ENCODE data around the gene CAMK1D.

- no peak for TF ChIP-seq ARNTL (CRISPR knock-in tag; IDR thresholded peaks at IDR 0.05; ENCODE audit: borderline replicate concordance, low read depth)
- no peak for TF ChIP-seq CREB5 (CRISPR knock-in tag; IDR thresholded peaks at IDR 0.05; ENCODE audit: low read depth)
- TF ChIP-seq ZNF70 (CRISPR knock-in tag; IDR thresholded peaks at IDR 0.05): no peak
- no peak for TF ChIP-seq ZFP30 (CRISPR knock-in tag; IDR thresholded peaks at IDR 0.05)
- TF ChIP-seq, protein P1, sequence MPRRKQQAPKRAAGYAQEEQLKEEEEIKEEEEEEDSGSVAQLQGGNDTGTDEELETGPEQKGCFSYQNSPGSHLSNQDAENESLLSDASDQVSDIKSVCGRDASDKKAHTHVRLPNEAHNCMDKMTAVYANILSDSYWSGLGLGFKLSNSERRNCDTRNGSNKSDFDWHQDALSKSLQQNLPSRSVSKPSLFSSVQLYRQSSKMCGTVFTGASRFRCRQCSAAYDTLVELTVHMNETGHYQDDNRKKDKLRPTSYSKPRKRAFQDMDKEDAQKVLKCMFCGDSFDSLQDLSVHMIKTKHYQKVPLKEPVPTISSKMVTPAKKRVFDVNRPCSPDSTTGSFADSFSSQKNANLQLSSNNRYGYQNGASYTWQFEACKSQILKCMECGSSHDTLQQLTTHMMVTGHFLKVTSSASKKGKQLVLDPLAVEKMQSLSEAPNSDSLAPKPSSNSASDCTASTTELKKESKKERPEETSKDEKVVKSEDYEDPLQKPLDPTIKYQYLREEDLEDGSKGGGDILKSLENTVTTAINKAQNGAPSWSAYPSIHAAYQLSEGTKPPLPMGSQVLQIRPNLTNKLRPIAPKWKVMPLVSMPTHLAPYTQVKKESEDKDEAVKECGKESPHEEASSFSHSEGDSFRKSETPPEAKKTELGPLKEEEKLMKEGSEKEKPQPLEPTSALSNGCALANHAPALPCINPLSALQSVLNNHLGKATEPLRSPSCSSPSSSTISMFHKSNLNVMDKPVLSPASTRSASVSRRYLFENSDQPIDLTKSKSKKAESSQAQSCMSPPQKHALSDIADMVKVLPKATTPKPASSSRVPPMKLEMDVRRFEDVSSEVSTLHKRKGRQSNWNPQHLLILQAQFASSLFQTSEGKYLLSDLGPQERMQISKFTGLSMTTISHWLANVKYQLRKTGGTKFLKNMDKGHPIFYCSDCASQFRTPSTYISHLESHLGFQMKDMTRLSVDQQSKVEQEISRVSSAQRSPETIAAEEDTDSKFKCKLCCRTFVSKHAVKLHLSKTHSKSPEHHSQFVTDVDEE (CRISPR knock-in tag; IDR thresholded peaks at IDR 0.05): no peak
- no peak for TF ChIP-seq ZFP3 (CRISPR knock-in tag; IDR thresholded peaks at IDR 0.05)
- no peak for TF ChIP-seq ZNF8 (CRISPR knock-in tag; IDR thresholded peaks at IDR 0.05)
- TF ChIP-seq BACH2 (CRISPR knock-in tag; IDR thresholded peaks at IDR 0.05; ENCODE audit: borderline replicate concordance): no peak
- TF ChIP-seq, protein P2, sequence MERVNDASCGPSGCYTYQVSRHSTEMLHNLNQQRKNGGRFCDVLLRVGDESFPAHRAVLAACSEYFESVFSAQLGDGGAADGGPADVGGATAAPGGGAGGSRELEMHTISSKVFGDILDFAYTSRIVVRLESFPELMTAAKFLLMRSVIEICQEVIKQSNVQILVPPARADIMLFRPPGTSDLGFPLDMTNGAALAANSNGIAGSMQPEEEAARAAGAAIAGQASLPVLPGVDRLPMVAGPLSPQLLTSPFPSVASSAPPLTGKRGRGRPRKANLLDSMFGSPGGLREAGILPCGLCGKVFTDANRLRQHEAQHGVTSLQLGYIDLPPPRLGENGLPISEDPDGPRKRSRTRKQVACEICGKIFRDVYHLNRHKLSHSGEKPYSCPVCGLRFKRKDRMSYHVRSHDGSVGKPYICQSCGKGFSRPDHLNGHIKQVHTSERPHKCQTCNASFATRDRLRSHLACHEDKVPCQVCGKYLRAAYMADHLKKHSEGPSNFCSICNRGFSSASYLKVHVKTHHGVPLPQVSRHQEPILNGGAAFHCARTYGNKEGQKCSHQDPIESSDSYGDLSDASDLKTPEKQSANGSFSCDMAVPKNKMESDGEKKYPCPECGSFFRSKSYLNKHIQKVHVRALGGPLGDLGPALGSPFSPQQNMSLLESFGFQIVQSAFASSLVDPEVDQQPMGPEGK (CRISPR knock-in tag; IDR thresholded peaks at IDR 0.05; ENCODE audit: borderline replicate concordance): no peak
- TF ChIP-seq ESRRG (CRISPR knock-in tag; IDR thresholded peaks at IDR 0.05): no peak
- TF ChIP-seq POU6F1 (CRISPR knock-in tag; IDR thresholded peaks at IDR 0.05; ENCODE audit: borderline replicate concordance, low read depth): no peak
- TF ChIP-seq, protein P3, sequence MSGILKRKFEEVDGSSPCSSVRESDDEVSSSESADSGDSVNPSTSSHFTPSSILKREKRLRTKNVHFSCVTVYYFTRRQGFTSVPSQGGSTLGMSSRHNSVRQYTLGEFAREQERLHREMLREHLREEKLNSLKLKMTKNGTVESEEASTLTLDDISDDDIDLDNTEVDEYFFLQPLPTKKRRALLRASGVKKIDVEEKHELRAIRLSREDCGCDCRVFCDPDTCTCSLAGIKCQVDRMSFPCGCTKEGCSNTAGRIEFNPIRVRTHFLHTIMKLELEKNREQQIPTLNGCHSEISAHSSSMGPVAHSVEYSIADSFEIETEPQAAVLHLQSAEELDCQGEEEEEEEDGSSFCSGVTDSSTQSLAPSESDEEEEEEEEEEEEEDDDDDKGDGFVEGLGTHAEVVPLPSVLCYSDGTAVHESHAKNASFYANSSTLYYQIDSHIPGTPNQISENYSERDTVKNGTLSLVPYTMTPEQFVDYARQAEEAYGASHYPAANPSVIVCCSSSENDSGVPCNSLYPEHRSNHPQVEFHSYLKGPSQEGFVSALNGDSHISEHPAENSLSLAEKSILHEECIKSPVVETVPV (CRISPR knock-in tag; IDR thresholded peaks at IDR 0.05): no peak
- TF ChIP-seq RARB (CRISPR knock-in tag; IDR thresholded peaks at IDR 0.05): no peak
Observed at GRCh38 chr10:12346707-12347106, 2.6 kb upstream of the CAMK1D start.

Data from SK-N-SH treated with all-trans-retinoic acid at 6 μM for 48 hours (cell line).